Stimulated activated CD8-positive, alpha-beta memory T cell treated with anti-CD3 and anti-CD28 coated beads, Interleukin-7, amount 100 ng/mL, for 48 hours (primary cell): ENCODE results near the gene HGD.

Experiments used
- DNase-seq, 2 donors: peaks; one replicate each; pipeline ENCODE4 v3.0.0-alpha.2; 2020; ENCODE audit warnings: low read depth in 1 of 2; ENCODE audit errors: extremely low read depth in 1 of 2

HGD gene, protein sequence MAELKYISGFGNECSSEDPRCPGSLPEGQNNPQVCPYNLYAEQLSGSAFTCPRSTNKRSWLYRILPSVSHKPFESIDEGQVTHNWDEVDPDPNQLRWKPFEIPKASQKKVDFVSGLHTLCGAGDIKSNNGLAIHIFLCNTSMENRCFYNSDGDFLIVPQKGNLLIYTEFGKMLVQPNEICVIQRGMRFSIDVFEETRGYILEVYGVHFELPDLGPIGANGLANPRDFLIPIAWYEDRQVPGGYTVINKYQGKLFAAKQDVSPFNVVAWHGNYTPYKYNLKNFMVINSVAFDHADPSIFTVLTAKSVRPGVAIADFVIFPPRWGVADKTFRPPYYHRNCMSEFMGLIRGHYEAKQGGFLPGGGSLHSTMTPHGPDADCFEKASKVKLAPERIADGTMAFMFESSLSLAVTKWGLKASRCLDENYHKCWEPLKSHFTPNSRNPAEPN

DNA sequence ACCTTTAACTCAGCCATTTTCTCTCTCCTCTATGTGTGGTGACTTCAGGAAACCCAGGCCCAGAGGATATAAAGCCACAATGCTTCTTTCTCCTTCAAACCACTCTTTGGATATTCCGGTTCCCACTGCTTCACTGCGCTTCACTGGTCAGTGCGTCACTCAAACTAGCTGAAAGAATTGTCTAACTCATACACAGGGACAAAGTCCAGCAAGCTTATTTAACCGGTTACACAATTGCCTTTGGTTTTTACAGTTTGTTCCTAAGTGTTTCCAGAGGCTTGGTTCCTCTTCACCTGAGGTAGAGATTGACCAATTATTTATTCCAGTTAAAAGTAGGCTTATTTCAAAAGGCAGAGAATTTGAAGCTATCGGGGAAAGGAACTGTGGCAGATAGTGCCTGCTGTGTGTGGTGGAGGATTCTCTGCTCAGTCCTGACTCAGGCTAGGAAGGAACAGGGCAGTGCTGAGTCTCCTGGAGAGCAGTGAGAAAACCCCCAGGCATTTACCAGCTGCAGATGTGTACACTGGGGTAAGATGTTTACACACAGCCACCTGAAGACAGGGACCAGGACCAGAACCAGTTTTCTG is at the start of gene HGD:
Gene HGD, minus strand, starts transcription at position 145 of the 587 bp plus-strand sequence. Its CDS starts 128 bp downstream, at position 17.
- DNase-seq: no peak

- no peak for DNase-seq
Observed at GRCh38 chr3:120730576-120731542, 48.8 kb upstream of the HGD start.

GRCh38 chr3:120726791-120727190 is 44.8 kb upstream of the HGD start:
- DNase-seq: no peak

DNA sequence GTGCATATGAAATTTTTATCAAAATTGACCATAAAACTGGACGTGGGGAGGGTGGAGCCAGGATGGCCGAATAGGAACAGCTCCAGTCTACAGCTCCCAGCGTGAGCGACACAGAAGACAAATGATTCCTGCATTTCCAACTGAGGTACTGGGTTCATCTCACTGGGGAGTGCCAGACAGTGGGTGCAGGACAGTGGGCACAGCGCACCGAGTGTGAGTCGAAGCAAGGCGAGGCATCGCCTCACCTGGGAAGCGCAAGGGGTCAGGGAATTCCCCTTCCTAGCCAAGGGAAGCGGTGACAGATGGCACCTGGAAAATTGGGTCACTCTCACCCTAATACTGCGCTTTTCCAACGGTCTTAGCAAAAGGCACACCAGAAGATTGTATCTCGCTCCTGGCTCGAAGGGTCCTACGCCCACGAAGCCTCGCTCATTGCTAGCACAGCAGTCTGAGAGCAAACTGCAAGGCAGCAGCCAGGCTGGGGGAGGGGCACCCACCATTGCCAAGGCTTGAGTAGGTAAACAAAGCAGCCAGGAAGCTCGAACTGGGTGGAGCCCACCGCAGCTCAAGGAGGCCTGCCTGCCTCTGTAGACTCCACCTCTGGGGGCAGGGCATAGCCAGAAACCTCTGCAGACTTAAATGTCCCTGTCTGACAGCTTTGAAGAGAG is 37.3 kb upstream of the HGD start:
- DNase-seq: peak; percentile 27 to 34

DNA sequence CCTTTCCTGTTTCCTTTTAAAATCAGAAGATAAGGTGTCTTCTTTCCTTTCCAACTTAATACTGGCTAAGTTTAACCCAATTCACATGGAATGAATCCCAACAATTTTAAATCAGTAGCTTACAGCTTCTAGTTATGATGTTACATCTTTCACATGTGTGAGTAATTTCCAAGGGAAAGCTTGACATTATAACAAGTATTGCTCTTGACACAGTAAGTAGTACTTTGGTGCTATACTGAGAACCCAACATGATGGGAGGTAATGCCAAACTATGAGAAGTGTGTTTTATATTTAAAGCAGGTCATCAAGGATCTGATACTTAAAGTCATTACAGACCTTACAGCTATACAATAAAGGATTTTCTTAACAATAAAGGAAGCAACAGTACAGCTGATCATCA is 31.2 kb upstream of the HGD start:
- DNase-seq: no peak

- DNase-seq: no peak
Observed at GRCh38 chr3:120710369-120710768, 28.3 kb upstream of the HGD start.

DNA sequence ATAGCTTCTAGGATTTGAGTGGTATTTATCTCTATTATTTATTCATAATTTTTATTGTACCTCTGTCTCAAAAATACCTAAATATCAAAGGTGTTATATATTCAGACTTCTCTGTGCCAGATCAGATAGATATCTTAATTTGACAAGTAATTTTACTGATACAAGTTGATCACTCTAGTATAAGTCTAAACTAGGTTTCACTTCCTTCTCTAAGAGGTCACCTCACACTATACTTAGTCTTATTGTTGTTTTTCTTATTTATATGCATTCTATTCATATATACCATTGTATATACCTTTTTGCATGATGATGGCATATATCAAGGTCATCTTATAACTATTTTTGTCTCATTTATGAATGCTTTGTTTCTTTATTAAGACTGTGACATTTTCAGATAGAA is 26.4 kb upstream of the HGD start:
- no peak for DNase-seq

DNA sequence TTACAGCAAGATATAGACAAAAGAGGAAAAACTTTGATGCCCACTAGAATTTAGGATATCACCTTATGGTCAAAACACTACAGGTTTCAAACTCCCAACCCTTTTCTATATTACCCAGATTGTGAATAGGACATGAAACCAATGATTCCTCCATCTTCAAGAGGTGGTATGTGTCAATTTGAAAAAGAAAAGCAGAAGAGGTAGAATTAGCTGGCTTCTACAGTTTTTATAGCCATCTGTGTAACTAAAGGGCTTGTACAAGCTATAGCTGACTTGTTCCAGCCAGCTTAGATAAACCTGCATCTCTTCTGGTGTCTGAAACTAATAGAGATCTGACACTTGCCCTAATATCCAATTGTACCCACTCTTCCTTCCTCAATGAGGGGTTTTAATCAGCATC is 24.9 kb upstream of the HGD start:
- no peak for DNase-seq

- DNase-seq: no peak
Observed at GRCh38 chr3:120705884-120706582, 24.0 kb upstream of the HGD start.

GRCh38 chr3:120699333-120699732 is 17.3 kb upstream of the HGD start:
- DNase-seq: no peak

DNA sequence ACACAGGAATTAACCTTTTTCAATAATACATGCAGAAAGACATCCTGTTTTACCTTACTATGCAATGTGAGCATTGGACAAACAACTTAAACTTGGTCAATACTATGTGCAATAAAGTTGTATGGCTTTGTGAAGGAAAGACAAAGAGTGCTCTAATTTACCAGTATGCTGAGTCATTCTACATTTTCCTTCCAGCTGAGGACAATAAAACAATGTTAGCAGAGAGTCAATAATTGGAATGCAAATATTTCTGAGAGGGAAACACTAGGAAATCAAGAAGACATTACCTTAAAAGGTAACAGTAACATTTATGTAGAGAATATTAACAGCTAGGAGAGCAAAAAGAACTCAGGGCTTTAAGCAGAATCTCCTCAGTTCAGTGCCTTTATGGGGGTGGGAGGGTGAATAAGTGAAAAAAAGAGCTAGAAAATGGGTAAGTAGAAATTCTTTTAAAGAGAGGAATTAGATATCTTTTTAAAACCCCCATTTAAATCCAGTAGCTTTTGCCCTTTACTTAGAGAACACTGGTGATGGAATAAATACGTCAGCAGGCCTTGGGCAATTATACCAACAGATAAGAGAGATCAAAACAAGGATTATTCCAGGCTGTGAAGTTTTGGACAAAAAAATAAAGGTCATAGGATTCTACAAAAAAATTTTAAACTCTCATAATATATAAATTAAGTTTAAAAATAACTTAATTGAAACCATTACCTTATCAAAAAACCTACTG is 11.6 kb upstream of the HGD start:
- DNase-seq: no peak

DNA sequence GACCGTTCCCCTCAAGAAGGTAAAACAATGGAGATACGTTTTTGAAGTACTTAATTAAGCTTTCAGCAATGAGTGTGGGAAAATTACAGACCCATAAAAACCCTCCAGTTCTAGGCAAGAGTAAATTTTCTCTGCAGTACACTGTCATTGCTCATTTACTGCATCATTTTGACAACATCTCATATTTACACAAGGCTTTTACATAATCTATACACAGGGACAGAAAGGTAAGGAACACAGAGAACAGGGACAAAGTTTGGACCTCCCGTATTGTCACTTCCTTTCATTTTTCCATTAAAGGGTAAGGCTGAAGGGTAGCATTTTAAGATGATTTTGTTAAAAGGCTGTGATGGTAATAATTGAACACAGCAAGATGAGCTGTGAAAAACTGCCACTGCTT is 7.4 kb upstream of the HGD start:
- no peak for DNase-seq

DNA sequence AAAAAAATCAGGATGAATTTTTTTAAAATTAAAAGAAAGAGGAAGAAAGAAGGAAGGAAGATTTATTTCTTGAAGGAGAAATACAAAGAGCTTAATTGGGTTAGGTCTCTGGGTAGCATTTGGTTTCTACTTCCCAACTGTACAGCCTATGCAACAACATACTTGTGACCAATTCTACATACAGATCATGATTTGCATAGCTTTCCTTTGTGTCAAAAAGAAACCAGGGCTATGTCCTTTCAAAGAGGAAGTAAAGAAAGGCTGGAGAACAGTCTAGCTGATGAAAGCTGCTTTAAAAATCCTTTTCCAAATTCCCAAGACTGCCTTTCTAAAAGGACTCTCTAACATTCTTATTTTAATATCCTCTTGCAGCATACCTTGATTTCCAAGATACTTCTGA is 6.1 kb upstream of the HGD start:
- DNase-seq: no peak

GRCh38 chr3:120685411-120685810 is 3.4 kb upstream of the HGD start:
- no peak for DNase-seq

DNA sequence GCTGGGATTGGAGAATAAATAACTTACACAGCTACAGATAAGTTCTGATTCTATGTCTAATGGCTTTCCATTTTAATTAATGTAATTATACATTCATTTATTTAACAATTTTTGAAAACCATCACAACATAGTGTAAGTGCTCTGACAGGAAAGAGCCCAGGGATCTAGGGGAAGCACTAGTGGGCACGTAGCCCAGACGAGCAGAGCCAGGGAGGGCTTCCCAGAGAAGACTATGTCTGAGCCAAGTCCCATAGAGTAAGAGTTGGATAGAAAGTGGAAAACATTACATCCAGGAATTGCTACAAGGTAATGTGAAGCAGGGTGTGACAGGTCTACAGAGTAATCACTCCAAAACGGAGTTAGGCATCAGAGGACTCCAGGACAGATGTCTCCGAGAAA is 2.9 kb upstream of the HGD start:
- no peak for DNase-seq

- DNase-seq: no peak
Observed at GRCh38 chr3:120683671-120684301, 1.7 kb upstream of the HGD start.

GRCh38 chr3:120683213-120683612 is 1.2 kb upstream of the HGD start:
- DNase-seq: no peak

DNA sequence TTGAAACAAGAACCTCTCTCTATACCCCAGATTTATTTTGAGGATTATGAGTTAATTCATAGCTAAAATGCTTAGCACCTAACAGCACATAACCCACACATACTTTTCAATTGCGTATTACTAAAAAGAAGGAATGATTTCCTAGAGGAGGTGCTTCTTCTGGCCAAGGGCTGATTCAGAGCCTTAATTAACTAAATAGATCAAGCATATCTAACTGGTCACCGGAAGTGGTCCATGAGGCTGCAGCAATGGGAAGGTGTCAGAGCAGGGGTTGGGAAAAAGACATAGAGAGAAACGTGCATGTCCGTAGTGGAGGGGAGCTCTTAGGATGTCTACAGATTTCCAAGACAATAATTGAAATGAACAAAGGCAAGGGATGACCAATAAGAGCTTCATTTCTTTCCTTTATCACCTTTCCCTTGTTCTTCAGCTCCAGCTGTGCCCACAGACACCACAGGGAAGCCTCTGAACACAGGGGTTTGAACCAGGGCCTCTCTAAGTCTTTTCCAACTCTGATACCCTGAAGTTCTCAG is 467 bp downstream of the HGD start:
- DNase-seq: no peak

DNA sequence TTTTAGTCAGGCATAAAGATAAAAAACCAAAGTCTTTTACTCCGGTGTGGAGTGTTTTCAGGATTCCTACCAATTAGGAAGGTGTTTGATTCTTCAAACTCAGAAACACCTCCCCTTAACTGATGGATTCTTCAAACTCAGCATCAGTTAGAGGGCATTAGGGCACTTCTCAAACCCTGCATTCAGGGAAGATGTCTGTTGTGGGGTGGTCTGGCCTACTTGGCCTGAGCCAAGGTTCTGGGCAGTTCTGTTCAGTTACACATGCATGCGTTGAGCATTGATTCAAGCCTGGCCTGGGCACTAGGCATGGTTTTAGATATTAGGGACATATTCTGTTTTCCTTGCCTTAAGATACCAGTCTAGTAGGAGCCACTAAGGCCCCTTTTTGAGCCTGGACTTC is 1.0 kb downstream of the HGD start:
- DNase-seq: no peak
